NOMO-1 treated with DMSO at 0.1 percent for 48 hours (cell line): ENCODE data around the gene CYP2S1.

ENCODE experiments used
- DNase-seq: peaks from one replicate; lab custom pipeline; 2025; ENCODE audit not compliant: unreplicated experiment; lab: John Stamatoyannopoulos, UW

The CYP2S1 gene

GRCh38 chr19:41194157-41194552 lies 1.1 kb downstream of the CYP2S1 start:
- DNase-seq: peak; percentile 26

GRCh38 chr19:41195675-41196497 lies 2.9 kb downstream of the CYP2S1 start:
- DNase-seq: peak; percentile 26

GRCh38 chr19:41198559-41198958 lies 5.5 kb downstream of the CYP2S1 start:
- DNase-seq: no peak

GRCh38 chr19:41203371-41203770 lies 10.4 kb downstream of the CYP2S1 start:
- DNase-seq: no peak

DNA sequence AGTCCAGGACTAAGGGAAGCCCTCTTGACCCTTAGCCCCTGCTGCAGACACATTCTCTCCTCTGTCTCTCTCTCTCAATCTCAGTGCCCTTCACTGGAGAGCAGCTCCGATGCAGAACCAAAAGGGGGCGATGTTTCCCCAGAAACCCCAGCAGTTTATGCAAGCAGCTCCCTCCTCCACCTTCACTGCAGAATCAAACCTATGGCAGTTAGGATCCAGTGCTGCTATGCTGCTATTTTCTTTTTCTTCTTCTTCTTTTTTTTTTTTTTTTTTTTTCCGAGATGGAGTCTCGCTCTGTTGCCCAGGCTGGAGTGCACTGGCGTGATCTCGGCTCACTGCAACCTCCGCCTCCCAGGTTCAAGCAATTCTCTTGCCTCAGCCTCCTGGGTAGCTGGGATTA lies 11.3 kb downstream of the CYP2S1 start:
- DNase-seq: peak; percentile 79

- DNase-seq: no peak
Observed at GRCh38 chr19:41205995-41206394, 13.0 kb downstream of the CYP2S1 start.

- DNase-seq: no peak
Observed at GRCh38 chr19:41206456-41206855, 13.4 kb downstream of the CYP2S1 start.

DNA sequence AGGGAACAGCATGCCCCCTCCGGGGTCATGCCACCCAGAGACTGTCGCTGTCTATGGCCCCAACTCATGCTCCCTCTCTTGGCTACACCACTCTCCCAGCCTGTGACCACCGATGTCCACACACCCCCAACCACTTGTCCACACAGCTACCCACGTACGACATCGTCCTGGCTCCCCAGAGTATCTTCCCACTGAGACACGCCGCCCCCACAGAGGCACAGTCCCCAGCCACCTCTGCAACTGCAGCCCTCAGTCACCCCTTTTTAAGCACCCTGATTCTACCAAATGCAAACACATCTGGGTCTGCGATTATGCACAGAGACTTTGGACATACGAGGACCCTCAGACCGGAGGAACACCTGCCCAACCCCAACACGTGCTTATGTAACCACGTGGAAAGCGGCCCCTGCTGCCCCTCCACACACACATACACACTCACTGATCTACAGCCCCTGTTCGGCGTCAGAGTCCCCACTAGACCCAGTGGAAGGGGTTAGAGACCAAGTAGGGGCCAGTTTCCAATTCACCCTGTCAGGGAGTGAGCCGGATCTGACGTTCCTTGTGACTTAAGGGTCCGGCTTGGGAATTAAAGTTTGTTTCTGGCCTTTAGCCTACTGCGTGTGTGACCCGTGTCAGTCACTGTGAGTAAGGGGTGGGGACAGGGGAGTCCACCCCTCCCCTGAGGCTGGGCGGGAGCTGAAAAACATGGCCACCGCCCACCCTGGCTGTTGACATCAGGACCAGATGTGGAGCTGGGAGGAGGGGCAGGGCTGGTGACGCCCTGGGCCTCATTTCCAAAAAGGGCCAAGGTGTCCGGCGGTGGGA lies 14.1 kb downstream of the CYP2S1 start:
- DNase-seq: no peak

GRCh38 chr19:41214161-41214560 lies 21.1 kb downstream of the CYP2S1 start:
- DNase-seq: no peak

- DNase-seq: no peak
Observed at GRCh38 chr19:41217741-41218140, 24.7 kb downstream of the CYP2S1 start.

DNA sequence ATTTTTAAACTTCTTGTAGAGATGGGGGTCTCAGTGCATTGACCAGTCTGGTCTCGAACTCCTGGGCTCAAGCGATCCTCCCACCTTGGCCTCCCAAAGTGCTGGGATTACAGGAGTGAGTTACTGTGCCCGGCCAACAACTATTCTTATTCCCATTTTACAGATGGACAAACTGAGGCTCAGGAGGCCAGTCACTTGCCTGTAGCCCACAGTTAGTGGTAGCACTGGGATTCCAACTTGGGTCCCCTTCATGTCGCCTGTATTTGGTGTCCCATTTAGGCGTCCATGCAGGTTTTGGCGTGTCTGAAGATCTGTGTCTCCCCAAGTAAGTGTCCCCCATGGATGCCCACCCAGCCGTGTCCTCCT lies 25.2 kb downstream of the CYP2S1 start:
- DNase-seq: no peak

- DNase-seq: no peak
Observed at GRCh38 chr19:41218615-41219507, 25.8 kb downstream of the CYP2S1 start, which contains the start of gene AXL. AXL (plus strand) TSS chr19:41219223; CDS start chr19:41219393, 170 bp downstream.

DNA sequence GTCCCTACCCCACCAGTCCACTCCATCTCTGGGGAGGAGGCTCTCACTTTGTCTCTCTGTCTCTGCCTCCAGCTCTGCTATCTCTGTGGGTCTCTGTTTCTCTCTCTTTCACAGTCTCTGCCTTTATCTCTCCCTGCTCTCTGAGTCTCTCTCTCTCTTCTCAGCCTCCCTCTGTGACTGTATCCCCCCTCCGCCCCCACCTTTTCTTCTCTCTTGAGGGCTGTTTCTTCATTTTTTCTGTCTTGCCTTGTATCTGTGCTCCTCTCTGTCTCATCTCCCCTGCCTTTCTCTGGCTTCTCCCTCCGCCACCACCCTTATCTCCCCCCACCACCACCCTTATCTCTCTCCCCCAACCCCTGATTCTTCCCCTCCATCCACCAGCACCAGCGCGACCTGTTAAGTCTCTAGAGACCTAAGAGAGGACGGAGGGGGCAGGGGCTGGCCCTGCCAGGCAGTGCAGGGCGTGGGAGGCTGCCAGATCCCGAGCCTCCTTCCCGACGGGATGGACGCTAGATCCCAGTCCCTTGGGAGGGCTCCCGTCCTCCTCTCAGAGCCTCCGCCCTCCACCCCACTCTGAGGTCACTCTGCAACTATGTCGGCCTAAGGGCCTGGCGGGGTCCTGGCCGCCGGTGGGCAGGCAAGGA lies 27.0 kb downstream of the CYP2S1 start:
- no peak for DNase-seq

DNA sequence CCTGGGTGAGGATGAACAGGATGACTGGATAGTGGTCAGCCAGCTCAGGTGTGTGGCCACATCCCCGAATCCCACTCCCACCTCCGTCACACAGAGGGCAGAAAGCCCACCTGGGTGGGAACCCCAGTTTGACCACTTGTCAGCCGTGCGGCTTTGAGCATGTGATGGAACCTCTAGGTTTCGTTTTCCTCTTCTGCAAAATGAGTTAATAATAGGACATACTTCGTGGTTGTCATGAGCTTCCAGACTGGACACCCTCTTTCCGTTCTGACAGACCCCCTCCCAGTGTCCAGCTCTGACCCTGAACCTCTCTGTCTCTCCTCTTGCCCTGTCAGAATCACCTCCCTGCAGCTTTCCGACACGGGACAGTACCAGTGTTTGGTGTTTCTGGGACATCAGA lies 27.8 kb downstream of the CYP2S1 start:
- no peak for DNase-seq

DNA sequence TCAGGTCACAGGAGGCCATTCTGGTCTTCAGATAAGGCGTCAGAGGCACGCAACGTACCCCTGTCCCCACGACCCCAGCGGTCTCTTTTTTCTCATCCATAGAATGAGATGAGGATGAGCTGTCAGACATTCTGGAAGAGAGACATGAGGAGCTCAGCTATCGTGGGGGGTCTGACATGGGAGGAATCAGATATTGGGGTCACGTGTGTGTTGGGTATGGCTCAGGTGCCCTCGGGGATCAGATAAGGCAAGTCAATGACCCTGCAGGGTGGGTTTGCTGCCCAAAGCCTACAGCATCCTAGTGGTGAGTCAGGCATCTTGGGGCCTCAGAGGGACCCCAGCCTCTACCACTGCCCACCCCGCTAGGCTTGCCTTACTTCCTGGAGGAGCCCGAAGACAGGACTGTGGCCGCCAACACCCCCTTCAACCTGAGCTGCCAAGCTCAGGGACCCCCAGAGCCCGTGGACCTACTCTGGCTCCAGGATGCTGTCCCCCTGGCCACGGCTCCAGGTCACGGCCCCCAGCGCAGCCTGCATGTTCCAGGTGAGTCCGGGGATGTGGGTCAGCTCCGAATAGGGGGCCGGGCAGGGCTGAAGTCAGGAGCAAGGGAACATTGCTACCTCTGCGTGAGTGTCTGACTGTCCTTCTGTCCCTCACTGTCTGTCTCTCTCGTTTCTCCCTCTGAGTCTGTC lies 28.6 kb downstream of the CYP2S1 start:
- no peak for DNase-seq

DNA sequence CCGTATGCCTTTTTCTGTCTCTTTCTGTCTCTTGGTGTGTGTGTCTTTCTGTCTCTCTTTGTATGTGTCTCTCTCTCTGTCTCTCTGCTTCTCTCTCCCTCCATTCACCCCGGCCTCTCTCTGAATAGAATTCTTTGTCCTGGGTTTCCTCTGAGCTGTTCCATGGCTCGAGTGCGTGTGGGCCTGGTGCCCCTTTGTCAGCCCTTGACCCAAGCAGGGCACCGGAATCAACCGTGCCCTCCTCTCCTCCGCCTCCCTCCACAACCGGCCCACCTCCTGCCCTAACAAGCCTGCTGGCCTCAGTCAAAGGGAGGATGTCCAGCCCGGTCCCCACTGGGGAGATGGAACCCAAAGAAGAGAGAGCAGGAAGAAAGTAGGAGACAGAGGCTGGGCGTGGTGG lies 29.2 kb downstream of the CYP2S1 start:
- no peak for DNase-seq

DNA sequence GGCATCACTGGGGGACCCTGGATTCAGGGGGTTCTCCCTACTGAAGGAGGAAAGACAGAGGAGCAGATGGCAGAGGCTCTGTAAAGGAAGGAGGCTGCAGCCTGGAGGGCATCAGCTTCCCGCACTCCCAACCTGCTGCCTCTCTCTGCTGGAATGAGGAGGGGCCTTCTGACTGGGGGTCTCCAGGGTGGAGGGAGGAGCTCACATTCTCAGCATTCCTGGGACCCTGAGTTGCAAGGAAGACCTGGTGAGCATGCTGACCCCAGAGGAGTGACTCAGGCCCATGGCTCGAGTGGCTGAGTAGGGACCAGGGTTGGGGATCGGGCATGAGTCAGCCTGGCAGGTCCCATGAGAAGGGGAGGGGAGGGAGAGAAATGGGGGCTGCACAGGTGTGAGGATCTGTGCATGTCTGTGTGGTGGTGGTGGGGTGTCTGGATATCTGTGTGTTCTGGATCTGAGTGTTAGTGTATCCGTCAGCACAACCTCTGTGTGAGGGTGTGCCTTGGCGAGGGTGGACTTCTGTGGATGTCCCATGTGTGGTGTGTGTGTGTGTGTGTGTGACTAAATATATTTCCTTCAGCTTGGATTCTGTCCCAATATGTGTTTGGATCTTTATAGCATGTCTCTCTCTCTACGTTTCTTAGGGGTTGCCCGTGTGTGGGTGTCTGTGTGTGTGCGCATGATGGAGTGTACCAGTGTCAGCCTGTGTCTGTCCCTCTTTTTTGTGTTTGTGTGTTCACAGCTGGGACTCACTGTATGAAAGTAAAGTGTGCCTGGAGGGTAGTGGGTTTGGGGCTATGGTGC lies 30.6 kb downstream of the CYP2S1 start:
- DNase-seq: no peak

GRCh38 chr19:41224632-41225031 lies 31.6 kb downstream of the CYP2S1 start:
- DNase-seq: no peak
